HL-60 (cell line): ENCODE measurements around the gene ZNRF2.

Experiments
- DNase-seq, 2 experiments: peaks; one replicate each; pipeline ENCODE4 v3.0.0-alpha.2; 2010 to 2020; ENCODE audit warnings: low read depth in 1 of 2, low spot score in 1 of 2
- H3K27ac ChIP-seq: fragments of 250-450 bp; sonication (Bioruptor Pico); replicated peaks from 2 replicates; pipeline ENCODE4 v1.5.1; 2020; ENCODE audit warnings: mild to moderate bottlenecking, moderate library complexity
- H3K27me3 ChIP-seq: fragments of 250-450 bp; sonication (Bioruptor Pico); 2 replicates; pipeline ENCODE4 v1.5.1; 2021; ENCODE audit warnings: mild to moderate bottlenecking, moderate library complexity; ENCODE audit not compliant: insufficient read depth, poor library complexity, severe bottlenecking
- H3K4me3 ChIP-seq: replicated peaks from 2 replicates; pipeline ENCODE4 v1.5.1; 2011; ENCODE audit warnings: mild to moderate bottlenecking, control low read depth, low read length; ENCODE audit not compliant: insufficient read depth
- GABPA ChIP-seq: IDR thresholded peaks from 2 replicates; pipeline ENCODE4 v1.6.1; 2012; ENCODE audit warnings: low read depth
- POLR2AphosphoS5 ChIP-seq: IDR thresholded peaks from 2 replicates; pipeline ENCODE4 v1.6.1; 2012; ENCODE audit warnings: low read depth
- SPI1 ChIP-seq: IDR thresholded peaks from 2 replicates; pipeline ENCODE4 v1.6.1; 2012; ENCODE audit warnings: low read depth, mild to moderate bottlenecking, borderline replicate concordance
- TF ChIP-seq, protein P1 (sequence below): IDR thresholded peaks from one replicate; pipeline ENCODE4 v1.5.1; 2011; ENCODE audit warnings: low read length, control low read depth, inconsistent platforms; ENCODE audit not compliant: insufficient read depth
- TF ChIP-seq, protein P2 (sequence below): IDR thresholded peaks from 2 replicates; pipeline ENCODE4 v1.6.1; 2012; ENCODE audit warnings: low read depth; ENCODE audit not compliant: insufficient replicate concordance

Gene ZNRF2

DNA sequence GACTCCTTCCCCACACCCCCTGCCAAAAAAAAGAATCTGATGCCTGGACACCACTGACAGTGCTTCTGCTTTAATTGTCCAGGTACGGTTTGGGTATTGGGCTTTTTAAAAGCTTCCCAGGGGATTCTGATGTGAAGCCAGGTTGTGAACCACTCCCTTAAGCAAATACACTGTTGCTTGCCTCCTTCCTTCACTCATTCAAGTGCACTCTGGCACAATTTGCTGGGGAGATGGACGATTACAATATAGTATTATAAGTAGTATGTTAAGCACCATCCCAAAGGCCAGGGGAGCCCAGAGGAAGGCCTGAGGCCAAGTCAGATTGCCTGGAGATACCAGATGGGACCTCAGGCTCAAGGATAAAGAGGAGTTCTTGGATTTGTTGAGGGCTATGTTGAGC, 12.3 kb upstream of the ZNRF2 start:
- TF ChIP-seq, protein P1, sequence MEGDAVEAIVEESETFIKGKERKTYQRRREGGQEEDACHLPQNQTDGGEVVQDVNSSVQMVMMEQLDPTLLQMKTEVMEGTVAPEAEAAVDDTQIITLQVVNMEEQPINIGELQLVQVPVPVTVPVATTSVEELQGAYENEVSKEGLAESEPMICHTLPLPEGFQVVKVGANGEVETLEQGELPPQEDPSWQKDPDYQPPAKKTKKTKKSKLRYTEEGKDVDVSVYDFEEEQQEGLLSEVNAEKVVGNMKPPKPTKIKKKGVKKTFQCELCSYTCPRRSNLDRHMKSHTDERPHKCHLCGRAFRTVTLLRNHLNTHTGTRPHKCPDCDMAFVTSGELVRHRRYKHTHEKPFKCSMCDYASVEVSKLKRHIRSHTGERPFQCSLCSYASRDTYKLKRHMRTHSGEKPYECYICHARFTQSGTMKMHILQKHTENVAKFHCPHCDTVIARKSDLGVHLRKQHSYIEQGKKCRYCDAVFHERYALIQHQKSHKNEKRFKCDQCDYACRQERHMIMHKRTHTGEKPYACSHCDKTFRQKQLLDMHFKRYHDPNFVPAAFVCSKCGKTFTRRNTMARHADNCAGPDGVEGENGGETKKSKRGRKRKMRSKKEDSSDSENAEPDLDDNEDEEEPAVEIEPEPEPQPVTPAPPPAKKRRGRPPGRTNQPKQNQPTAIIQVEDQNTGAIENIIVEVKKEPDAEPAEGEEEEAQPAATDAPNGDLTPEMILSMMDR, result no peak
- TF ChIP-seq GABPA (no peak), POLR2AphosphoS5 (no peak)
- TF ChIP-seq, protein P2, sequence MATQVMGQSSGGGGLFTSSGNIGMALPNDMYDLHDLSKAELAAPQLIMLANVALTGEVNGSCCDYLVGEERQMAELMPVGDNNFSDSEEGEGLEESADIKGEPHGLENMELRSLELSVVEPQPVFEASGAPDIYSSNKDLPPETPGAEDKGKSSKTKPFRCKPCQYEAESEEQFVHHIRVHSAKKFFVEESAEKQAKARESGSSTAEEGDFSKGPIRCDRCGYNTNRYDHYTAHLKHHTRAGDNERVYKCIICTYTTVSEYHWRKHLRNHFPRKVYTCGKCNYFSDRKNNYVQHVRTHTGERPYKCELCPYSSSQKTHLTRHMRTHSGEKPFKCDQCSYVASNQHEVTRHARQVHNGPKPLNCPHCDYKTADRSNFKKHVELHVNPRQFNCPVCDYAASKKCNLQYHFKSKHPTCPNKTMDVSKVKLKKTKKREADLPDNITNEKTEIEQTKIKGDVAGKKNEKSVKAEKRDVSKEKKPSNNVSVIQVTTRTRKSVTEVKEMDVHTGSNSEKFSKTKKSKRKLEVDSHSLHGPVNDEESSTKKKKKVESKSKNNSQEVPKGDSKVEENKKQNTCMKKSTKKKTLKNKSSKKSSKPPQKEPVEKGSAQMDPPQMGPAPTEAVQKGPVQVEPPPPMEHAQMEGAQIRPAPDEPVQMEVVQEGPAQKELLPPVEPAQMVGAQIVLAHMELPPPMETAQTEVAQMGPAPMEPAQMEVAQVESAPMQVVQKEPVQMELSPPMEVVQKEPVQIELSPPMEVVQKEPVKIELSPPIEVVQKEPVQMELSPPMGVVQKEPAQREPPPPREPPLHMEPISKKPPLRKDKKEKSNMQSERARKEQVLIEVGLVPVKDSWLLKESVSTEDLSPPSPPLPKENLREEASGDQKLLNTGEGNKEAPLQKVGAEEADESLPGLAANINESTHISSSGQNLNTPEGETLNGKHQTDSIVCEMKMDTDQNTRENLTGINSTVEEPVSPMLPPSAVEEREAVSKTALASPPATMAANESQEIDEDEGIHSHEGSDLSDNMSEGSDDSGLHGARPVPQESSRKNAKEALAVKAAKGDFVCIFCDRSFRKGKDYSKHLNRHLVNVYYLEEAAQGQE, result no peak
- DNase-seq, result no peak
- no peak overlapping the region for H3K27ac ChIP-seq
- no peaks in the 10 kb centered on the region for H3K27me3 ChIP-seq
- no peak overlapping the region for H3K4me3 ChIP-seq

DNA sequence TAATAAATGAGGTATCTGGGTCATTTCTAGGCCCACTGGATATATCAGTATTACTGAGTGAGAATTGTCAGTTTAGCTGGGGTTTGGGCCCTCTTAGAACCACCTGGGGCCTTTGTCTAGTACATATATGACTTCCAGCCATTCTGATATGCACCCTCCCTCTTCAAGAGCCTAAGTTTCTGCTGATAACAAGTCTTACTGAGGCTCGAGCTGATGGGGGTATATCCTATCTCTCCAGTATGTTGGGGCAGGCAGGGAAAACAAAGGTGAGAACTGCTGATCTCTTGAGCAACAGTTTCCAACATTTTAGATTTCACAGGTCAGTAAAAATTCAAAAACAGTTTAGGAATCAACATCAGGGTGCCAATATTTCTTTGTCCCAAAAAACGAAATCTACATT, 10.8 kb upstream of the ZNRF2 start:
- Histone ChIP-seq H3K4me3 (no peak overlapping the region), H3K27me3 (no peaks in the 10 kb centered on the region), H3K27ac (no peak overlapping the region)
- no peak for DNase-seq
- TF ChIP-seq, protein P1, result no peak
- TF ChIP-seq GABPA (no peak), POLR2AphosphoS5 (no peak), SPI1 (no peak)
- TF ChIP-seq, protein P2, result no peak

DNA sequence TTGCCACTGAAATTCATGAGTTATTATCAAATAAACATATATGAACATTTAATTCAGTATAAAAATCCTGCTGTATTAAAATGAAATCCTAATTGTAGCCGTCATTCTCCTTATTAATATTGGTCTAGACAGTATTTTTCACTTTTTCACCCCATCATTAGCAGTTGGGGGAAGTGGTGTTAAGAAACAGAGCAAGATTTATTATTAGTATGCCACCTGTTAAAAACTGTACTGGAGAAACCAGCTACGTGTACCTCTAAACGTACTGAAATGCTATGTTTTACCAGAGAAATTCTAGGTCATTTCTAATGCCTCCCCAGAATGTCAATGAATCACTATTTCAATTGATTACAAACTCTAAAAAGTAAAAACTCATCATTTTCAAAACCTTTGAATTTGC, 9.8 kb upstream of the ZNRF2 start:
- DNase-seq, result no peak
- TF ChIP-seq, protein P2, result no peak
- no peak for TF ChIP-seq GABPA
- TF ChIP-seq, protein P1, result no peak
- no peak for TF ChIP-seq SPI1
- TF ChIP-seq POLR2AphosphoS5, result no peak
- Histone ChIP-seq H3K27me3 (no peaks in the 10 kb centered on the region), H3K27ac (no peak overlapping the region), H3K4me3 (no peak overlapping the region)
